Stimulated activated CD8-positive, alpha-beta memory T cell treated with anti-CD3 and anti-CD28 coated beads, Interleukin-4, amount 100 ng/mL, for 4 hours (primary cell): ENCODE results near the gene AIM2.
A peak's percentile ranks its signal among the peaks of the same experiment; 100 is the strongest.
"Not testable (repeated sequence)": the region's sequence is repeated elsewhere in the genome, so short reads cannot be mapped to it uniquely, and the experiment has no call there.

ENCODE experiments used
- DNase-seq, 2 donors: peaks; one replicate each; pipeline ENCODE4 v3.0.0-alpha.2; 2020; ENCODE audit warnings: low read depth in 2 of 2, low spot score in 1 of 2

Gene AIM2

DNA sequence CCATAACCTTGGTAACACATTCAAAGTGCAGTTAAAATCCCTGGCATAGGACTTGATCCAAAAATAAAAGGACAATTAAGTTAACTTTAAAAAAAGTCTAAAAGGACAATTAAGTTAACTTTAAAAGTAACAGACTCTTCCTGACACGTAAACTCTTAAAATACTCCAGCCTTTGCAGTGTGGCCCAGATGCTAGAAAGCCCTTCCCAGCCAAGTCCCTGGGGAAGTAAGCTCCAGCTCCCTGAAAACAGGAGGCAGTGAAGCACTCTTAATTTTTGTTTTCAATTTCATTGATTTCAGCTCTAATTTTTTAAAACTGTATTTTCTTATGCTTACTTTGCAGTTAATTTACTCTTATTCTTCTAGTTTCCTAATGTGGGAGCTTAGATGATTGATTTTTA is 5.1 kb upstream of the AIM2 start:
- no peak for DNase-seq

- no peak for DNase-seq
Observed at GRCh38 chr1:159079525-159079924, 3.0 kb upstream of the AIM2 start.

GRCh38 chr1:159077120-159077961 is 775 bp upstream of the AIM2 start:
- DNase-seq, result peak; percentile 74 to 95

DNA sequence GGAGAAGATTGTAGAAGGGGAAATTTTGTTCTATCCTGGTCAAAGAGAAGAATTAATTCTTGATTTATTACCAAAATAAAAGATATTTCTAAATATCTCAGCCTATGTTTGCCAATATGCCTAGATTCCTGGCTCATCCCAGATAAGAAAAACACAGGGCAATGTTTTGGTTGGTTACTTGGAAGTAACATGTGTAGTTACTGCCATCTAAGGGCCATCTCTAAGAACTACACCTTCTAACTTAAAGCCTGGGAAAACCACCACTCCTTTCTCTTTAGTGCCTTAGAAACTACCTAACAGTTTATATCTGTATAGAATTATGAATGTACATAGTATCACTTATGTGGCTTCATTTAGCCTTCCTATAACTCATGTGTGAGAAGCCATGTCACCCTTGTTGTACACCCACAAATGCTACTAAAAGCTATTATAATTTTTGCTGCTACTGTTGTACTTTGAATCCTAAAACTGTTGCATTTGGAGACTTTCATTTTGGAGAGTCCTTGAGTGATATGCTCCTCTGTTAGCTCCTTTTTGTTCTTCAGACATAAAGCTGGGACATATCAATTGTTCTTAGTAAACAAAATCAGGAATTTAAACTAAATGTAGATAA is 4.5 kb downstream of the AIM2 start:
- DNase-seq, result no peak

DNA sequence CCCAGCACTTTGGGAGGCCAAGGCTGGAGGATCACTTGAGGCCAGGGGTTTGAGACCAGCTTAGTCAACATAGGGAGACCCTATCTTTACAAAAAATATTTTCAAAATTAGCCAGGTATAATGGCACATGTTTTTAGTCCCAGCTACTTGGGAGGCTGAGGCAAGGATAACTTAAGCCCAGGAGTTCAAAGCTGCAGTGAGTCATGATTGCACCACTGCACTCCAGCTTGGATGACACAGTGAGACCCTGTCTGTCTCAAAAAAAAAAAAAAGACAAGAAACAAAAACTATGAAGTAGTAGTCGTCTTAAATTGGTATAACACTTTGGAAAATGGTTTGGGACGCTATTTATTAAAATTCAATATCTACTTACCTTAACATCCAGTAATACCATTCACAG is 7.7 kb downstream of the AIM2 start:
- no peak for DNase-seq

DNA sequence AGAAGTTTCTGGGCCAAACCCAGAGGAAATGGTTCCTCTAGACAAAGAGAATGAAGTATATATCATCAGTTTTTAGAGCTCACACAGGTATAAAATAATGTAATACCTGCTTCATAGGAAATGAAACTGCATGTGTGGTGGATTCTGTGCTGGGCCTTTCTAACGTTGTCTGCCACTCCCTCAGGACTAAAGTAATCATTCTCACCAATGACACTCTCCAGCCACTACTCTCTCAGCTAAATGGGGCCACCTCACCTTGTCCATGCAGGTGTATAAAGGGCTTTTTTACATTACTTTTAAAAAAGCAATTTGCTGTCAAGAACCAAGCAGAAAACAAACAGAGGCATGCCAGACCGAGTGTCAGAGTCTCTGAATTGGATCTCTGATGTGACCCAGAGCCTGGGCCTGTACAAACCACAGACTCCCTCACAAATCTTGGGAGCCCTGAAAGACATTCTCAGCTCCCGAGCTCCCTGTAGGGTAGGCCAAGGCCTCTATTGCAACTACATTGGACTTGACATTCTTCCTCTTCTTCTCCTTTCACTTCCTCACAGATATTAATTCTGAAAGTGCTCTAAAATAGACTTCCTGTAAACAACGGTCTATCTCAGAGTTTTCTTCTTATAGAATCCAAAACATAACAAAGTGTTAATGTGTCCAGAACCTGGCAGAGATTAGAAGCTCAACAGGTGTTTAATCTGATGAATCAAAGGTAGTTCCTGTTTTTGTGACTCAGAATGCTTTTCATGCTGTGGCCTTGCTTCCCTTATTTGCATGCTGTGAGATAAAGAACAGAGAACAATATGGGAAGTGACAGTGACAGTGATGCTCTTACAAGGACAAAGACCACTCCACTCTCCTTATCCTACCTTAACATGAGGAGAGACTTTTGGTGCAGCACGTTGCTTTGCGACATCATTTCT is 8.6 kb downstream of the AIM2 start:
- no peak for DNase-seq

GRCh38 chr1:159066108-159066507 is 10.5 kb downstream of the AIM2 start:
- DNase-seq, result no peak

- DNase-seq, result no peak
Observed at GRCh38 chr1:159065106-159065505, 11.5 kb downstream of the AIM2 start.

DNA sequence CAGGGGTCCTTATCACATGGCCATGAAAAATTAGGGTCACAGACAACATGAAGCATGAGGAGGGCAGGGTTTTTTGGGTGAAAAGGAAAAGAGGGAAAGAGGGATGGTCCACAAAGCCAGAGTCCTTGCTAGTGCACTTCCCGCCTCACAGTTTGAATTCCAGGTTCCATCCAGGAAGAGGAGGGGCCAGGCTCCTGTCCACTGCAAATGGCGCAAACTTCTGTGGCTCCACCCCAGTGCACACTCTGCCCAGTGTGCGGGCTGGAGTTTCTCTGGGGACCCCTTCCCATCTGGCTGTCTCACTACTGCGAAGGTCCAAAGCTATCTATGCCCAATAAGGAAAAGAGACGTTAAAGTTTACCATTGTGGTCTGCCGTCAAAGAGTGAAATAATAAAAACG is 17.8 kb downstream of the AIM2 start:
- DNase-seq, result no peak

- DNase-seq, result no peak
Observed at GRCh38 chr1:159056069-159056698, 20.4 kb downstream of the AIM2 start.

DNA sequence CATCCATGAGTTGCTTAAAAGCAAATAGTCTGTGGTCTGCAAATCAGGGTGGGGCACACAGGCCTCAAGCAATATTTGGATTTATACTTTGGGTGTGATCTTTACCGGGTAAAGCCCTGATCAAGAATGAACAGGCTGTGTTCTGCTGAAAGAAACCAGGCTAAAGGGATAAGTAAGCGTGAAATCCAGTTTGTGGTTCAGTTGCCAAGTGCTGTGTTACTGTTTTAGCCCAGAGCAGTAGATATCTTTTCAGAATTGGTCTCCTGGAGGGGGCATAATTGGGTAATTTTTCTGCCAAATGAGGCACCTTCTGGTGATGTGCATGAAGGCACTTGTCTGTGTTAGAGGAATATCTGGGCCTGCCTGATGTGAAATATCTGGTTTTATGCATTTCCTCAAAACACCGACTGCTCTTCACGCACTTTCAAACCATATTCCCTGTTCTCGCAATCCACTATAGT is 21.4 kb downstream of the AIM2 start:
- DNase-seq, result no peak

- no peak for DNase-seq
Observed at GRCh38 chr1:159054427-159054826, 22.1 kb downstream of the AIM2 start.

- no peak for DNase-seq
Observed at GRCh38 chr1:159051436-159051835, 25.1 kb downstream of the AIM2 start.

GRCh38 chr1:159046486-159046885 is 30.1 kb downstream of the AIM2 start:
- not testable (repeated sequence) for DNase-seq

DNA sequence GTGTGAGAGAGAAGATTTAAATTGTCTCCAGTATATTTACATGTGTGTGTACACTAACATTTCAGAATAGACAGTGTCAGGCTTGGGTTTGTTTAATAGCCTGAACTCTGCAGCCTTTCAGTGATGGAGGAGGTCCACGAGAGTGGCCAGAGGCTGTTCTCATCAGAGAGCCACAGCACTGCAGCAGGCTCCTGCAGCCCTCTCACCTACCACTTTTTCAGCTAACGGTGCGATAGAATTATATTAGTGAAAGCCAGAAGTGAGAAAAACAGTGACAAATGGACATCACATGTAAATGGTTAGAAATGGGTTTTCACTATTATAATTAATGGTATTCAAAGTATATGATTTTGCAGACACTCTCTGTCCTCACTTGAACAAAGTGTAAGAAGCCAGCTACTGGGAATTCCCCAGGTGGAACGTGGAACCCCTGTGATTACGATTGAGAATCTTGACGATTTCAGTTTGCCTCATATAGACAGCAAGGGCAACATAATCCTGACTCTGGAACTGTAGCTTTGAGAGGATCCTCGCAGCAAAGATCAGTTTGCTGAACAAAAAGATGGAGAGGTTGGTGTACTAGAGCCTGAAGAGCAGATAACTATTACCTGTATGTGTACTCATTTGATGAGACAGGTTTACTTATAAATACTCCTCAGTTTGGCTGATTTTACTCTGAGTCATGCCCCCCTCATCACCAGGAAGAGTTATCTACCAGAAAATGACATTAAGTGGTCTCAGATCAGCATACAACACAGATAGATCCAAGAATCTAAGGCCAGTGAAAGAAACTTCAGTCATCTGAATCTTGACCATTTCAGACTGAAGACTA is 35.5 kb downstream of the AIM2 start:
- DNase-seq, result no peak

GRCh38 chr1:159040206-159040605 is 36.4 kb downstream of the AIM2 start:
- DNase-seq, result no peak

GRCh38 chr1:159030877-159031447 is 45.6 kb downstream of the AIM2 start:
- no peak for DNase-seq

DNA sequence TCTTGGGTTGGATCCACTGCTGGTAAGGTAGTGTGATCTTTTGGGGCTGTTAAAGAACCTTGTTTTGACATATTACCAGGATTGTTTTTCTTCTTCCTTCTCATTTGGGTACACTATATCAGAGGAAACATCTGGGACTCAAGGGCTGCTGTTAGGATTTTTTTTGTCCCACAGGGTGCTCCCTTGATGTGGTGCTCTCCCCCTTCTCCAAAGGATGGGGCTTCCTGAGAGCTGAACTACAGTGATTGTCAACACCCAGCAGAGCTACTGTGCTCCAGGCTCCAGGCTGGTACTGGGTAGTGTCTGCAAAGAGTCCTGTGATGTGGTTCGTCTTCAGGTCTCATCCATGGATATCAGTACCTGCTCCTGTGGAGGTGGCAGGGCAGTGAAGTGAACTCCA is 46.3 kb downstream of the AIM2 start:
- DNase-seq, result no peak

- DNase-seq, result not testable (repeated sequence)
Observed at GRCh38 chr1:159026841-159027240, 49.7 kb downstream of the AIM2 start.

DNA sequence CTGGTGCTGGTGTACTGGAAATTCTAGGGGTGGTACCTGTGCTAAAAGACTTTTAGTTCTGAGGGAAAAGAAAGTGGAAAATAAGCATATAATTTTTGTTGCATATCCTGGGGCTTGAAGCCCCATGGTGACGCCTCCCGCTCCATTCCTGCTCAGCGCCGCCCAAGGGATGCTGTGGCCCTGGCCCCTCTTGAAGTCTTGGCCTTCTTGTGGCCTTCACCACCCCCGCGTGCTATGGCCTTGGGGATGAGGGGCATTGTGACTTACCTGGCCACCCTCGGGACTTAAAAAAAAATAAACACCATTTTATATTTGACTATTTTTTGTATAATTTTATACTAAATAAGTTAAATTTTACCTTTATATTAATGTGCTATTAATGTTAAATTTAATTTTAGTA is 51.5 kb downstream of the AIM2 start:
- DNase-seq, result no peak
